Chondrocyte (in vitro differentiated cells): Measurements from ENCODE around the gene LPIN1. TPM values are rescaled to one million over a fixed set of nuclear protein-coding genes. Genes with fewer than 3 reads are reported as not detected.

Experiments used
- DNase-seq: peaks from one replicate; pipeline ENCODE4 v3.0.0; 2021; ENCODE audit warnings: mixed read lengths, low spot score
- H3K27ac Mint-ChIP-seq: one replicate; pipeline ENCODE4 v1.8.0; 2021; ENCODE audit warnings: mild to moderate bottlenecking, moderate library complexity, mixed read lengths; ENCODE audit not compliant: unreplicated experiment
- H3K27me3 Mint-ChIP-seq: 2 replicates; pipeline ENCODE4 v1.8.0; 2021; ENCODE audit warnings: low read depth, mixed read lengths
- H3K36me3 Mint-ChIP-seq: 2 replicates; pipeline ENCODE4 v1.8.0; 2021; ENCODE audit warnings: low read depth, mixed read lengths
- H3K4me1 Mint-ChIP-seq: 2 replicates; pipeline ENCODE4 v1.8.0; 2021; ENCODE audit warnings: low read depth, mild to moderate bottlenecking, mixed read lengths
- H3K4me3 Mint-ChIP-seq: one replicate; pipeline ENCODE4 v1.8.0; 2021; ENCODE audit warnings: mild to moderate bottlenecking, moderate library complexity, mixed read lengths; ENCODE audit not compliant: unreplicated experiment
- H3K9me3 Mint-ChIP-seq: 2 replicates; pipeline ENCODE4 v1.8.0; 2021; ENCODE audit warnings: low read depth, mixed read lengths
- CTCF ChIP-seq: fragments of 200-600 bp; sonication (generic); IDR thresholded peaks from 2 replicates; pipeline ENCODE4 v1.5.0; 2021; ENCODE audit warnings: antibody characterized with exemption, mild to moderate bottlenecking, moderate library complexity
- total RNA-seq: library from RNA; stranded (reverse); gene quantifications from 3 replicates; pipeline ENCODE4 v1.2.1, GENCODE V29; 2021

LPIN1 gene
- total RNA-seq, 1 donor from 2014 or later, result 17.5 TPM

GRCh38 chr2:11870584-11870983 lies 124.2 kb downstream of the LPIN1 start:
- Mint-ChIP-seq H3K4me1 (peaks cover 5% of the 10 kb centered on the region), H3K9me3 (no peaks in the 10 kb centered on the region), H3K27ac (no peak overlapping the region), H3K4me3 (no peak overlapping the region), H3K36me3 (no peaks in the 10 kb centered on the region), H3K27me3 (peaks cover 11% of the 10 kb centered on the region)
- no peak for TF ChIP-seq CTCF
- DNase-seq, result no peak

GRCh38 chr2:11871421-11871820 lies 125.0 kb downstream of the LPIN1 start:
- no peak for DNase-seq
- Mint-ChIP-seq H3K4me3 (no peak overlapping the region), H3K27me3 (peaks cover 11% of the 10 kb centered on the region)

GRCh38 chr2:11872247-11872947 lies 126.0 kb downstream of the LPIN1 start:
- H3K9me3 Mint-ChIP-seq, result no peaks in the 10 kb centered on the region
- H3K27ac Mint-ChIP-seq, result no peak overlapping the region
- no peaks in the 10 kb centered on the region for H3K36me3 Mint-ChIP-seq
- H3K4me3 Mint-ChIP-seq, result no peak overlapping the region
- no peak for DNase-seq
- peaks cover 14% of the 10 kb centered on the region for H3K27me3 Mint-ChIP-seq
- no peak for TF ChIP-seq CTCF
- H3K4me1 Mint-ChIP-seq, result peaks cover 5% of the 10 kb centered on the region

More at GRCh38 chr2:11871421-11871820, 125.0 kb downstream of the LPIN1 start:
- no peaks in the 10 kb centered on the region for H3K36me3 Mint-ChIP-seq
- TF ChIP-seq CTCF, result no peak
- peaks cover 5% of the 10 kb centered on the region for H3K4me1 Mint-ChIP-seq
- no peak overlapping the region for H3K27ac Mint-ChIP-seq
- no peaks in the 10 kb centered on the region for H3K9me3 Mint-ChIP-seq

GRCh38 chr2:11872948-11873269 lies 126.5 kb downstream of the LPIN1 start:
- no peaks in the 10 kb centered on the region for H3K9me3 Mint-ChIP-seq
- no peak for DNase-seq
- TF ChIP-seq CTCF, result no peak
- peaks cover 5% of the 10 kb centered on the region for H3K4me1 Mint-ChIP-seq
- H3K27me3 Mint-ChIP-seq, result peaks cover 17% of the 10 kb centered on the region
- no peak overlapping the region for H3K4me3 Mint-ChIP-seq
- no peak overlapping the region for H3K27ac Mint-ChIP-seq
- H3K36me3 Mint-ChIP-seq, result no peaks in the 10 kb centered on the region

GRCh38 chr2:11873356-11874154 lies 127.1 kb downstream of the LPIN1 start:
- H3K36me3 Mint-ChIP-seq, result no peaks in the 10 kb centered on the region

More at GRCh38 chr2:11873356-11874154, 127.1 kb downstream of the LPIN1 start:
- peaks cover 17% of the 10 kb centered on the region for H3K27me3 Mint-ChIP-seq
- H3K9me3 Mint-ChIP-seq, result no peaks in the 10 kb centered on the region
- H3K4me3 Mint-ChIP-seq, result no peak overlapping the region
- TF ChIP-seq CTCF, result no peak
- H3K4me1 Mint-ChIP-seq, result peaks cover 5% of the 10 kb centered on the region
- no peak for DNase-seq
- no peak overlapping the region for H3K27ac Mint-ChIP-seq
